ENCODE measurements around the gene C17orf75.
"Not testable (repeated sequence)": the region's sequence is repeated elsewhere in the genome, so short reads cannot be mapped to it uniquely, and the experiment has no call there.

The C17orf75 gene, protein sequence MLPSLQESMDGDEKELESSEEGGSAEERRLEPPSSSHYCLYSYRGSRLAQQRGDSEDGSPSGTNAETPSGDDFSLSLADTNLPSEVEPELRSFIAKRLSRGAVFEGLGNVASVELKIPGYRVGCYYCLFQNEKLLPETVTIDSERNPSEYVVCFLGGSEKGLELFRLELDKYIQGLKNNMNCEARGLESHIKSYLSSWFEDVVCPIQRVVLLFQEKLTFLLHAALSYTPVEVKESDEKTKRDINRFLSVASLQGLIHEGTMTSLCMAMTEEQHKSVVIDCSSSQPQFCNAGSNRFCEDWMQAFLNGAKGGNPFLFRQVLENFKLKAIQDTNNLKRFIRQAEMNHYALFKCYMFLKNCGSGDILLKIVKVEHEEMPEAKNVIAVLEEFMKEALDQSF

GRCh38 chr17:32341857-32342602 lies at the start of gene C17orf75:
Gene C17orf75, minus strand, starts transcription at chr17:32342173. Its CDS starts 34 bp downstream, at chr17:32342139.
- DNase-seq (ENCODE audit: low read depth, low spot score): peak; percentile 77
- peak within 1 kb of the TSS; percentile 62 for H3K4me3 ChIP-seq (ENCODE audit: low read depth, low read length)
- TF ChIP-seq CTCF (IDR thresholded peaks at IDR 0.05; ENCODE audit: low read depth, low read length): no peak
- in situ Hi-C loops (cut with HindIII; ENCODE audit: low sequenced_read_pairs): no loop called here

GRCh38 chr17:32388613-32389459 lies 46.9 kb upstream of the C17orf75 start:
- no peak for DNase-seq (ENCODE audit: low read depth, low spot score)
- TF ChIP-seq CTCF (IDR thresholded peaks at IDR 0.05; ENCODE audit: low read depth, low read length): no peak
- in situ Hi-C loops (cut with HindIII; ENCODE audit: low sequenced_read_pairs): no loop called here
- H3K4me3 ChIP-seq (ENCODE audit: low read depth, low read length): no peak overlapping the region

DNA sequence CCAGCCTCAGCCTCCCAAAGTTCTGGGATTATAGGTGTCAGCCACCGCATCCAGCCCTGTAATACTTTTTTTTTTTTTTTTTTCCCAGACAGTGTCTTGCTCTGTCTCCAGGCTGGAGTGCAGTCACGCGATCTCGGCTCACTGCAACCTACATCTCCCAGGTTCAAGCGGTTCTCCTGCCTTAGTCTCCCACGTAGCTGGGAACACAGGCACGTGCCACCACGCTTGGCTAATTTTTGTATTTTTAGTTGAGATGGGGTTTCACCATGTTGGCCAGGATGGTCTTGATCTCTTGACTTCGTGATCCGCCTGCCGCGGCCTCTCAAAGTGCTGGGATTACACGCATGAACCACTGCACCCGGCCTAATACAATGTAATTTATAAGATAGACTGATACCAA lies 46.2 kb upstream of the C17orf75 start:
- H3K4me3 ChIP-seq (ENCODE audit: low read depth, low read length); DNase-seq (ENCODE audit: low read depth, low spot score); in situ Hi-C loops (cut with HindIII; ENCODE audit: low sequenced_read_pairs): not testable (repeated sequence)

DNA sequence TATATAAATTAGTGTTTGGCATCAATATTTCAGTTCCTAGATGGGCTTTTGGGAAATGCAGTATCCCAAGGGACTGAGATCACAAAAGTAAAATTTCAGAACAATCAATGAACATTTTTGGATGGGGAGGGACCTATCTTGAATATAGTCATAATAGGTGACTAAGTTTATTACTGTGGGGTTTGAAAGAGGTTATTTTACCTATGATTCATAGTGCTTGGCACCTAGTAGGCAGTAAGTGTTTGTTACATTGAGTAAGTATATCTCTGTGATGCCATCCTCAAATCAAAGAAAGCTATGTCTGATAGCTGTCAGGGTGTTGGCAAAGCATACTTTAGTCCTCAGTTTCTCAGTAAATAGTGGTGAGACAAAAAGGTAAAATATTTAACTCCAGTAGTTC lies 44.9 kb upstream of the C17orf75 start:
- no peak overlapping the region for H3K4me3 ChIP-seq (ENCODE audit: low read depth, low read length)
- in situ Hi-C loops (cut with HindIII; ENCODE audit: low sequenced_read_pairs): no loop called here
- DNase-seq (ENCODE audit: low read depth, low spot score): no peak
- TF ChIP-seq CTCF (IDR thresholded peaks at IDR 0.05; ENCODE audit: low read depth, low read length): no peak

GRCh38 chr17:32385971-32386370 lies 44.0 kb upstream of the C17orf75 start:
- in situ Hi-C loops (cut with HindIII; ENCODE audit: low sequenced_read_pairs): no loop called here

GRCh38 chr17:32385121-32385520 lies 43.1 kb upstream of the C17orf75 start:
- no peak for DNase-seq (ENCODE audit: low read depth, low spot score)
- H3K4me3 ChIP-seq (ENCODE audit: low read depth, low read length): no peak overlapping the region
- in situ Hi-C loops (cut with HindIII; ENCODE audit: low sequenced_read_pairs): no loop called here
- TF ChIP-seq CTCF (IDR thresholded peaks at IDR 0.05; ENCODE audit: low read depth, low read length): no peak

More at GRCh38 chr17:32385971-32386370, 44.0 kb upstream of the C17orf75 start:
- DNase-seq (ENCODE audit: low read depth, low spot score): no peak
- TF ChIP-seq CTCF (IDR thresholded peaks at IDR 0.05; ENCODE audit: low read depth, low read length): no peak
- no peak overlapping the region for H3K4me3 ChIP-seq (ENCODE audit: low read depth, low read length)
